Stimulated activated CD4-positive, alpha-beta T cell treated with anti-CD3 and anti-CD28 coated beads, Interleukin-15, amount 100 ng/mL, for 24 hours (primary cell): ENCODE data around the gene HYI.
"Not testable (repeated sequence)": the region's sequence is repeated elsewhere in the genome, so short reads cannot be mapped to it uniquely, and the experiment has no call there.

ENCODE experiments used
- DNase-seq: peaks from one replicate; pipeline ENCODE4 v3.0.0-alpha.2; 2020

Gene HYI

GRCh38 chr1:43453442-43454269 is at the start of gene HYI:
HYI (minus strand) TSS chr1:43453931; CDS start chr1:43453793, 138 bp downstream.
- peak; percentile 82 for DNase-seq

- not testable (repeated sequence) for DNase-seq
Measured at GRCh38 chr1:43501806-43502205, 48.1 kb upstream of the HYI start.

DNA sequence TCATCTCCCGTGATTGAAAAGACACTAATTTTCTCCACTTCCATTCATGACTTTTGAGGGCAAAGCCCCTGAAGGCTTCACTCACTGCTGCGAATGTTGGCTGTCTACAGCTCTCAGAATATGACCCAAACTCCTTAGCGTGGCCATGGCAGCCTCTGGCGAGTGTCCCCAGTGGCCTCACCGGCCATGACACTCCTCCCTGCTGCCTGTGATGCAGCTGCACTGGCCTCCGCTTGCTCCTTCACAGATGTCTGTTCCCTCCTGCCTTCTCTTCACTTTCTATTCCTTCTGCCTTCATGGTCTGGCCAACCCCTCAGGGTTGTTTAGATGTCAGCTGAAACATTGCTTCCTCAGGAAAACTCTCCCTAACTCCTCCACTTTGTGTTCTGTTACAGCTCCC is 46.2 kb upstream of the HYI start:
- no peak for DNase-seq

DNA sequence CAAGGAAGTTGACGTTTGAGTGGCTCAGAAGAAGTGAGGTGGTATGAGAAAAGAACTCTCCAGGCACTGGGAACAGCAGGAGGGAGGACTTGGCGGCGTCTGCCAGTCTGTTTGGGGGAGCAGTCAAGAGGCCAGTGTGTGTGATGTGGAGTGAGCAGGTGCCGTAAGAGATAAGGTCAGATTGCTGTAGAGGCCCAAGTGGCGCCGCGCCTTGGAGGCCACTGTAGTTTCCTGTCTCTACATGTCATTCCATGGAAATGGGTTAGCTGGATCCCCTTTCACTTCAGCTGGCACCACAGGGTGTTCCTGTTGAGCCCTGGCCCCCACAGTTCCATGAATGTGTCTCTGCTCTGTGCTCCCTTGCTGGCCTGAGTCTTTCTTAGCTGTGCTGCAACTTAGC is 41.5 kb upstream of the HYI start:
- no peak for DNase-seq

GRCh38 chr1:43493661-43494450 is 40.1 kb upstream of the HYI start:
- DNase-seq = no peak

- no peak for DNase-seq
Measured at GRCh38 chr1:43492826-43493225, 39.1 kb upstream of the HYI start.

DNA sequence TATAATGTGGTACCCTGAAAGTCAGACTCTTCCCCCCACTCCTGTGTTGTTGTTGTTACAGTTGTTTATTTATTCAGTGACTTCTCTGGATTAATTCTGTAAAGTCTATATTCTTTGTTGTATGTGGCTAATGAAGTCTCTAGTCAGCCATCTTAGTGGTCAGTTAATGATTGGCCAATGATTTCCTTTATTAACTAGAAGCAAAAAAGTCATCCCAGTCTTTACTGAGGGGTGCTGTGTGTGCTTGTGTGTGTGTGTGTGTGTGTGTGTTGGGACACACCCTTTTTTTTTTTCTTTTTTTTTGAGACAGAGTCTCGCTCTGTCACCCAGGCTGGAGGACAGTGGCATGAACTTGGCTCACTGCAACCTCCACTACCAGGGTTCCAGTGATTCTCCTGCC is 37.3 kb upstream of the HYI start:
- no peak for DNase-seq

- DNase-seq = no peak
Measured at GRCh38 chr1:43488165-43488564, 34.4 kb upstream of the HYI start.

DNA sequence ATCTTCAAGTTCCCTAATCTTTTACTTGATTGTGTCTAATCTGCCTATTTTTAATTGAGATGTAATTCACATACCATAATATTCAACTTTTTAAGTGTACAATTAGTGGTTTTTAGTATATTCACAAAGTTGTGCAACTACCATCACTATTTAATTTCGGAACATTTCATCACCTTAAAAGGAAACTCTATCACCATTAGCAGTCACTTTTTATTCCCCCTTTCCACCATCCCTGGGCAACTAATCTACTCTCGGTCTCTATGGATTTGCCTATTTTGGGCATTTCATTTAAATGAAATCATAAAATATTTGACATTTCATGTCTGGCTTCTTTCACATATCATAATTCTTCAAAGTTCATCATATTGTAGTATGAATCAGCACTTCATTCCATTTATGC is 30.6 kb upstream of the HYI start:
- DNase-seq = no peak

GRCh38 chr1:43482215-43482614 is 28.5 kb upstream of the HYI start:
- no peak for DNase-seq

GRCh38 chr1:43481491-43481890 is 27.8 kb upstream of the HYI start:
- no peak for DNase-seq

DNA sequence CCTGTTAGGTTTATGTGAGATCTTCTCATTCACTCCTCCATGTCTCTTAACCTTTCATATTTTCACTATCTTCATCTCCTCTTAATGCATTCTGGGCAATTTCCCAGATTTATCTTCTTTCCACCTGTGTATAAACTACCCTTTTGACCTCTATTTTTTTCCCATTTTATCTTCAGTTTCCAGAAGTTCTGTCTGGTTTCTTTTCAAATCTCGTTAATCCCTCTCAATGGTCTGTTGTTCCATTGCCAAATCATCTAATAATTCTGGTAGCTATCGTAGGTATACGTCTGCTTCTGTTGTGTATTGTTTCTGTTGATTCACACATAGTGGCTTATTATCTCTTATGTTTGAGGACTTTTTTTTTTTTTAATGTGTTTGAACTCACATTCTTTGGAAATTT is 25.7 kb upstream of the HYI start:
- no peak for DNase-seq

DNA sequence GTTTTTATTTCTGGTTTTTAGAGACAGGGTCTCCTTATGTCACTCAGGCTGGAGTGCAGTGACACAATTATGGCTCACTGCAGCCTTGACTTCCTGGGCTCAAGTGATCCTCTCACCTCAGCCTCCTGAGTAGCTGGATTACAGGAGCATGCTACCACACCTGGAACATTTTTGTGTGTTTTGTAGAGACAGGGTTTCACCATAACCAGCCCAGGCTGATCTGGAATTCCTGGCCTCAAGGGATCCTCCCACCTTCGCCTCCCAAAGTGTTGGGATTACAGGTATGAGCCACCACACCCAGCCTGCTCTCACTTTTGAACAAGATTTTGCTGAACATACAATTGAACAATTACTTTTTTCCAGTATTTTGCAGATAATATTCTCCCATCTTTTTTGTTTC is 24.0 kb upstream of the HYI start:
- DNase-seq = no peak

- DNase-seq = not testable (repeated sequence)
Measured at GRCh38 chr1:43475611-43476401, 22.1 kb upstream of the HYI start.

DNA sequence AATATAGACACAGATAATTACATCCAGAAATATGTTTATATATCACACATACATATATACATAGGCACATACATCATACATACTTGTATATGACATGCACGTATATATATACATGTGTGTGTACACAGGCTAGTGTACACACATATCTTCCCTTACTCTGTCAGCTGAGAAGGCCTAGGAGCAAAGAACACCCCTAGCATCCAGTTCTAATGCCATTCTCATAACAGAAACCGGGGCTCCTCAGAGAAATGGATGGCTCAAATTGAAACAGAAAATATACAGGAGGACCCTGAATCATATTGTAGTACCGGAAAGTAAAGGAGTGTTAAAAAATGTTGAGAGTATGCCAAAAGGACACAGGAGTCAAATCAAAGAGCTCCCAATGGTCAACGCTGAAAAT is 19.7 kb upstream of the HYI start:
- no peak for DNase-seq

- not testable (repeated sequence) for DNase-seq
Measured at GRCh38 chr1:43472463-43473151, 18.9 kb upstream of the HYI start.

DNA sequence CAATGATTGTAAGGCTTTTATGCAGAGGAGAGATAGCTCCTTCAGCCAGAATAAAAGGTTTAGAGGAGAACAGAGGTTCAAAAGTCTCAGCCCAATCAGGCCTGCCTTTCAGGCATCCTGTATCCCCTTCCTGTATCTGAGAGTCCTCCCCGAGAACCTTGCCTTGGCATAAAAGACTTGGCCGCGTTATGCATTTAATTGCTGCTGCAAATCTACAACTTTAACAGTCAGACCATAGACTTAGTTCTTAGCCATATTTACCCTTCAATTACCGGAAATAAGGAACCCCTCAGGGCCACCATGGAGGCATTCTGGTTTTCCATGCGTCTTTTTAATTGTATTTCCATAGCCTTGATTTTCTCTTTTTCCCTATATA is 18.3 kb upstream of the HYI start:
- DNase-seq = no peak

DNA sequence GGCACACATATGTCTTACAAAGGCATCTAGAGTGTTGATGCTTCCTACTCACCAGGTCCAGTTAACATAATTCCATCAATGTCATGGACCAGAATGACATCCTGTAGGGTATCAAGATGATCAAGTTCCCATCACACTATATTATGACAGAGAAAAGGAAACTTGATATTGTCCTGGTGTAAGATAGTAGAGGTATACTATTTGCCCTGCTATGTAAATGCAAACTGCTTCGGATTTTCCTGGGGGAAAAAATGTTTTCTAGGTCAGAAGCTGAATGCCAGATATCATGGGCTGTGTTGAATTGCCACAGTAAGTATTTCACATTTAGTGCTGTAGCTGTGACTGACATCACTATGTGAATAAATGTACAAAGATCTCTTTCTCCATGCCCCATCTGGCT is 16.2 kb upstream of the HYI start:
- no peak for DNase-seq

DNA sequence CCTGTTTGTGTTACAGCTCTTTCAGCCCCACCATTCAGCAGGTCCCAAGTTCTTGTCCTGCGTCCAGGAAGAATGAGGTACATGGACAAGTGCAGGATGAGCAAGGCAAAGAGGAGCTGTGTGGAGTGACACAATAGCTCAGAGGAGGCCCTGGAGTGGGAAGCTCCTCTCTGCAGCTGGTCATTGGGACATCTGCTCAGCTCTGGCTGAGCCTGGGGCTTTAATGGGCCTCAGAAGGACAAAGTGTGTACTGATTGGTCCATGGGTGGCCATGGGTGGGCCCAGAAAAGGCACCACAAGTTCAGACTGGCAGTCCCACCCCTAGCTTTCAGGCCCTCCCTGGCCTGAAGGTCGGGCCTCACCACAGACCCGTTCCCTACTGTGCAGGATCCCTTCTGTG is 14.7 kb upstream of the HYI start:
- no peak for DNase-seq

DNA sequence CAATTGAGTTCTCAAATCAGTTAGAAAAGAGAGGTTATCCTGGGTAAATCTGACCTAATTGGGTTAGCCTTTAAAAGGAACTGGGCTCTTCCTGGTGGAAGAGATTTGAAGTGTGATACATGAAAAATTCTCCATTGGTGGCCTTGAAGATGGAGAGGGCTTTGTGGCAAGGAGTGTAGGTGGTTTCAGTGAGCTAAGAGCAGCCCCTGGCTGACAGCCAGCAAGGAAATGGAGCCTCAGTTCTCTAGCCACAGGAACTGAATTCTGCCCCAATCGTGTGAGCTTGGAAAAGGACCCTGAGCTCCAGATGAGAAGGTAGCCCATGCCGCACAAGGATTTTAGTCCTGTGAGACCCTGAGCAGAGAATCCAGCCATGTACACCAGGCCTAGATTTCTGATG is 12.7 kb upstream of the HYI start:
- no peak for DNase-seq

DNA sequence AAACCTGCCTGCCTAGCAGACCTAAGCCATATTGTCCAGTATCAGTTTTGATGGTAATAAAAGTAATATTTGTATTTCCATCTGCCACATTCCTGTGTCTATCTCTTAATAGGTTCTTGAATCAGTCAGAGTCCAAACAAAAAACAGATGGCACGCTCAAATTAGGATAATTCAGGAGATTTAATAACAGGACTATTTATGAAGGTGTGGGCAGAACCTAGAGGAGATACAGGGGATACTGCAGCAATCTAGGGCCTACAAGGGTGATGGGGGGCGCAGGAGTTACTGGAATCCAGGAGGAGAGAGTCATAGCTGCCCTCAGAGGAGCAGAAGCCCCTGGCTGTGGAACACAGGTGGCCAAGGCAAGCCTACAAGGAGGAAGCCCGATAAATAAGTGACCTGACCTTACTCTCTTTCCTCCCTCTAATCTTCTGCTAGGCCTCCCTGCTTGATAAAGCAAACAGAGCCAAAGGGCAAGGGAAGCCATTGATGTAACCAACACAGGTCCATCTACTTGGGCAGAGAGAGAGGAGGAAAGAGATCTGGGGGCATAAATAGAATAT is 11.9 kb upstream of the HYI start:
- no peak for DNase-seq

GRCh38 chr1:43464681-43465504 is 11.2 kb upstream of the HYI start:
- DNase-seq = no peak
